ENCODE results near the gene RAB40B.
"Not testable (repeated sequence)": the region's sequence is repeated elsewhere in the genome, so short reads cannot be mapped to it uniquely, and the experiment has no call there.

The RAB40B gene, protein sequence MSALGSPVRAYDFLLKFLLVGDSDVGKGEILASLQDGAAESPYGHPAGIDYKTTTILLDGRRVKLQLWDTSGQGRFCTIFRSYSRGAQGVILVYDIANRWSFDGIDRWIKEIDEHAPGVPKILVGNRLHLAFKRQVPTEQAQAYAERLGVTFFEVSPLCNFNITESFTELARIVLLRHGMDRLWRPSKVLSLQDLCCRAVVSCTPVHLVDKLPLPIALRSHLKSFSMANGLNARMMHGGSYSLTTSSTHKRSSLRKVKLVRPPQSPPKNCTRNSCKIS

DNA sequence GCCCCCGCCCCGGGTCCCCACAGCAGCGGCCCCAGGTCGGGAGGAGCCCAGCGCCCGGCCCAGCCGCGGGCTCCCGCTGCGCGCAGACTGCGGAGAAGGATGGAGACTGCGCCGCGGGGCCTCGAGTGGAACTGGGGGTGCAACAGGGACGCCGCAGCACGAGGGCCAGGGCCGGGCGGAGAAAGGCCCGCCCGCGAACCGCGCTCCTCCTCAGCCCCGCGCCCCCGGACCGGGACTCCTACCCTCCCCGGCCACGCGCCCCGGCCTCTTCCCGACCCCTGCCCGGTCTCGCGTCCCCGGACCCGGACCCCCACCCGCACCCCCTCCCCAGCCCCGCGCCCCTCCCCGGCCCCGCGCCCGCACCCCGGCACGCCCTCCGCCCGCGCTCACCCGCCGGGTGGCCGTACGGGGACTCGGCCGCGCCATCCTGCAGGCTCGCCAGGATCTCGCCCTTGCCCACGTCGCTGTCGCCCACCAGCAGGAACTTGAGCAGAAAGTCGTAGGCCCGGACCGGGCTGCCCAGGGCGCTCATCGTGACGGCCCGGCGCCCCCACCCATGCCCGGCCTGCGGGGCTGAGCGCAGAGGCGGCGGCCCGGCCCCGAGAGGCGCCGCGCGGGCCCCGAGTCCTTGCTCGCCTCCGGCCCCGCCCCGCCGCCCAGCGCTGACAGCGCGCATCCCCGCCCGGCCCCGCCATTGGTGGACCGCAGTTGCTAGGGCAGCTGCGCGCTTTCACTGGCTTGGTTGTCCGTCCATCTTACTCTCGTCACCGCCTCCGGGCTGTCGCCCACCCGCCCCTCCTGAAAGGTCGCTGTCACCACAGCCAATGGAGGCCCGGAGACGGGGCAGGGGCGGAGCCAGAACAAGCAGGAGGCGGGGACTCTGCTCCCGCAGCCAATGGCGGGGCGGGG lies at the start of gene RAB40B:
Gene RAB40B, minus strand, starts transcription at position 634 of the 909 bp plus-strand sequence. Its CDS starts 102 bp downstream, at position 532.
- peak; percentile 96 for DNase-seq

DNA sequence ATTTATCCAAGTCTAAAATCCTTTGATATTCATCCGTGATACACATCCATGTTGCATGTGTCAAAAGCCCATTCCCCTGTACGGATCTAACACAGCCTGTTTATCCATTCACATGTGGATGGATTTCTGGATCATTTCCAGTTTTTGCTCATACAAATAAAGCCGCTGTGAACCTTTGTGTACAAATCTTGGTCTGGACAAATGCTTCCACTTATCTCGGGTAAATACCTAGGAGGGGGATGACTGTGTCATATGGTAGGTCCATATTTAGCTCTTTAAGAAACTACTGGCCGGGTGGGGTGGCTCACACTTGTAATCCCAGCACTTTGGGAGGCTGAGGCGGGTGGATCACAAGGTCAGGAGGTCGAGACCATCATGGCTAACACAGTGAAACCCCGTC lies 47.0 kb upstream of the RAB40B start:
- no peak for DNase-seq

DNA sequence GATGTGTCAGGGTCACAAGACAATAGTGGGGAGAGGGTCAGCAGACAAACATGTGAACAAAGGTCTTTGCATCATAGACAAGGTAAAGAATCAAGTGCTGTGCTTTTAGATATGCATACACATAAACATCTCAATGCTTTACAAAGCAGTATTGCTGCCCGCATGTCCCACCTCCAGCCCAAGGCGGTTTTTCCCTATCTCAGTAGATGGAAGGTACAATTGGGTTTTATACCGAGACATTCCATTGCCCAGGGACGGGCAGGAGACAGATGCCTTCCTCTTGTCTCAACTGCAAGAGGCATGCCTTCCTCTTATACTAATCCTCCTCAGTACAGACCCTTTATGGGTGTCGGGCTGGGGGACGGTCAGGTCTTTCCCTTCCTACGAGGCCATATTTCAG lies 46.2 kb upstream of the RAB40B start:
- DNase-seq, result not testable (repeated sequence)

DNA sequence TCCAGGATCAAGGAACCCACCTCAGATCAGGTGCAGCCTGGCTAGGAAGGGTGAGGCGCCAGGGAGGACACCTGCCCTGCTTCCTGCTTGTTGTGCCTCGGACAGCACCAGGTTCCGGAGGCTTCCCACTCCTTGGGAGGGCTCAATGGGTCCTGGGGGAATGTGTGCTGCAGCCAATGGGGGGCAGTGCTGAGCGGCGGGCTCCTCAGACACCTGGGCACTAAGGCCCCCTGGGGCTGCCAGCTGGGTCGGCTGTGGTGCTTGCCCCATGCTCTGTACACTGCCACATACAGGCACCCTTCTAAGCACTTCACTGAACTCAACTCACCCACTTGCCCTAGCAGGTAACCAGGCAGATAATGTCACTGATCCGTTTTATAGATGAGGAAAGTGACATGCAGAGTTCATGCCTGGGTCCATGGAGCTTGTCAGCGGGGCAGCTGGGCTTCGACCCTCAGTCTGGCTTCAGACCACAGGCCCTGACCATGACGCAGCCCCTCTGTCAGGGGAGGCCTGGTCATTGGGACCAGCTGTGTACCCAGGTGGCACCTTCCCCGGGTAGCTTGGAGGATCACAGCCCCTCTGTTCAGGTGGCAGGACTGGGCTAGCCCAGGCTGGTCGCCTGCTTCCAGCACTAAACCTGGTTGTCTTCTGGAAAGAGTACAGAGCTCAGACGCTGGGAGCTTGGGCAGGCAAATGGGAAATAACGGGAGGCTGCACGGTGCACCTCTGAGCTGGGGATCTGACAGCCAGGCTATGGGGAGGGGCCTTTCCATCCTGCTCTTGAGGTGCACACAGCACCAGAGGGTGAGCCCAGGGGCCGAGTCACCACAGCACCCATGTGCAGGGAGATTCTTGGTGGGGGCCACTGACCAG lies 45.1 kb upstream of the RAB40B start:
- DNase-seq, result no peak

DNA sequence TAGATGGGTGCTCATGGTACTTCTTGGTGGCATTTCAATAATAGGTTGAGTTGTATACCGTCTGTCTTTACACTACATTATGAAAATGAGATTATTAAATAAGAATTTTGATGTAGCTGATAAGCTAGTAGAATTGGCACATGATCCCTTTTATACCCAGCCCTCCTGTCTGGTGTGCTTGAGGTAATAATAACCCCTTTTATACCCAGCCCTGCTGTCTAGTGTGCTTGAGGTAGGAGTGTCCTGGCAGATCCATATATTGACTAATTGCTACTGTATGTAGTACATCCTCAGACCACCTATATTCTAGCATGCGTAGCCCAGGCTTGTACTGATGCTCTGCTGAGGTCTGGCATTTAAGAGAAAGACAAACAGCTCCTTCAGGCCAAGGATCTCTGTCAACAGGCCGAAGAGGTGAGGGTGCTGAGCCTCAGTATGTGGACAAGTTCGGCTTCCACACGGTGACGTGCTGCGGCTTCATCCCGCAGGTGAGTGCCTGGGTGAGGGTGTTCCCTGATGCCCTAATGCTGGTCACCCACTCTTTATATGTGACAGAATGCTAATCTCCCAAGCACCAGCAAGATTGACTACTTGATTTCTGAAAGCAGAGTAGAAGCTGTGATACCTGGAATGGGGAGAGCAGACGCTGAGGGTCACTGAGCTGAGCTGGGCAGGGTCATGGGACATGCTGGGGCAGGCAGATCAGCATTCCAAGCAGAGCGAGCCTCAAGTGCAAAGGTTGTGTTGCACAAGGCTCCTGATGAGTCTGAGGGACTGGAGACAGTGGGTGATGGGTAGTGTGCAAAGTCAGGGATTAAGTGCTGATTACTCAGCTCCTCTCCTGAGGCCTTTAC lies 42.6 kb upstream of the RAB40B start:
- no peak for DNase-seq

DNA sequence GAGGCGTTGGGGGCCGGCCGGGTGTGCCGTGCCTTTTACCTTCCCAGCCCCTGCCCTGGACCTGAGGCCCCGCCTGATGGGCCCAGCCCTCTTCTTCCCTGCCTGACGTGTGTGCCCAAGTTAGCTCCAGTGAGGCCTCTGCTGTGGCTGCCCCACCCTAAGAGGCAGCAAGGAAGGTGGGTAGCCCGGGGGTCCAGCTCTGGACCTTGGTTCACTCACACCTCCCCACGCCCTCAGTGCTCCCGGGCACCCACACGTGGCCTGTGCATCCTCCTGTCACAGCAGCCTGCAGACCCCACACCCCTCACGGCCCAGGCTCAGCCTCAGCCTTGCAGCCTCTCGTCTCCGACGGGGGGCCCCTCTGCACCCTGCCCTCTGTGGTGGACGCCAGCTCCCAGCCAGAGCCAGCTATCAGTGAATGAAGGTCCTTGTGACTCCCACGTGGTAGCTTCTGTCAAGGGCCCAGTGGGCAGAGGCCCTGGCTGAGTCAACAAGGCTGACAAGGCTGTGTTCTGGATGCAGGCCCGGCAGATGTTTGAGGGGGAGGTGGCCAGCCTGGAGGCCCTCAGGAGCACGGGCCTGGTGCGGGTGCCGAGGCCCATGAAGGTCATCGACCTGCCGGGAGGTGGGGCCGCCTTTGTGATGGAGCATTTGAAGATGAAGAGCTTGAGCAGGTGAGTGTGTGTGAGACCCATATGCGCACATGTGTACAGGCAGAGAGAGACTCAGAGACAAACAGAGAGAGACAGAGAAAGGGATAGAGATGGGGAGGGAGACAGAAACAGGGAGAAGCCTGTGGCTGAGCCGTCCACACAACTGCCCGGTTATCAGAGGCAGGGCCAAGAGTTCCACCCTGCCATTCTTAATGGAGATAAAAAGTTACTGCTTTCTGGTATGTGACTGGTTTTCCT lies 39.7 kb upstream of the RAB40B start:
- no peak for DNase-seq

- DNase-seq, result no peak
These were observed 38.1 kb upstream of the RAB40B start for GRCh38 chr17:82736511-82737185.

GRCh38 chr17:82734987-82735866 lies 36.7 kb upstream of the RAB40B start, which contains the start of gene FN3K:
FN3K (plus strand) TSS chr17:82735615; CDS start chr17:82735637, 22 bp downstream.
- DNase-seq, result peak; percentile 39

GRCh38 chr17:82732118-82732743 lies 33.7 kb upstream of the RAB40B start:
- no peak for DNase-seq

DNA sequence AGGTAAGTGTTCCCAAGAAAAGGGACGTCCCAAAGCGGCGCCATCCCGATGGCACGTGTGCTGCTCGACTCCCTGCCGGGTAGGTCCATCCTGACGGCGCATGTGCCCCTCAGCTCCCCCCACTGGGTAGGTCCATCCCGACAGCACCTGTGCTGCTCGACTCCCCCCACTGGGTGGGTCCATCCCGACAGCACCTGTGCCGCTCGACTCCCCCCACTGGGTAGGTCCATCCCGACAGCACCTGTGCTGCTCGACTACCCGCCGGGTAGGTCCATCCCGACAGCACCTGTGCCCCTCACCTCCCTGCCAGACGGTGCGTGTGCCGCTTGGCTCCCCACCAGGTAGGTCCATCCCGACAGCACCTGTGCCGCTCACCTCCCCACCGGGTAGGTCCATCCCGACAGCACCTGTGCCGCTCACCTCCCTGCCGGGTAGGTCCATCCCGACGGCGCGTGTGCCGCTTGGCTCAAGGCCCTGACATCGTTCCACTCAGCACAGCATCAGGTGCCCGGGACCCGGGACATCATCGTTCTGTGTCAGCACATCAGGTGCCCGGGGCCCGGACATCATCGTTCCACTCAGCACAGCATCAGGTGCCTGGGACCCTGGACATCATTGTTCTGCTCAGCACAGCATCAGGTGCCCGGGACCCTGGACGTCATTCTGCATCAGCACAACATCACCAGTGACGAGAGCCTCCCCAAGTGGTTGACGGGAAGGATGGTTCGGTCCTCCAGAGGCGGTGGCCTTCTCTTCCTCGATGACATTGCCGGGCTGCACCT lies 31.2 kb upstream of the RAB40B start:
- no peak for DNase-seq

DNA sequence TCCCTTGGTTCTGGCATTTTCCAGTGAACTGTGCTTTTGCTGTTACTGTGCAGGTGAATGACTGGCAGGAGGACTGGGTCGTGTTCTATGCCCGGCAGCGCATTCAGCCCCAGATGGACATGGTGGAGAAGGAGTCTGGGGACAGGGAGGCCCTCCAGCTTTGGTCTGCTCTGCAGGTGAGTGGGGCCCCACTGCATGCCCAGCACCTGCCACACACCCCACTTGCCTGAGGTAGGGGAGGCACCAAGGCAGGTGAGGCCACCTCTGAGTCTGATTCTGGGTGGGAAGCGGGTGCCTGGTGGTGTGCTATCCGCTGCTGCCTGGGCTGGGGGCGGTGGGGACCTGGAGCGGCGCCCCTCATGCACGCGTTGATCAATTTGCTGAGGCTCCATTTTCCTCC lies 27.9 kb upstream of the RAB40B start:
- DNase-seq, result no peak

- no peak for DNase-seq
These were observed 24.8 kb upstream of the RAB40B start for GRCh38 chr17:82723169-82723807.

- no peak for DNase-seq
These were observed 24.0 kb upstream of the RAB40B start for GRCh38 chr17:82722341-82723013.

- no peak for DNase-seq
These were observed 21.7 kb upstream of the RAB40B start for GRCh38 chr17:82720204-82720603.

DNA sequence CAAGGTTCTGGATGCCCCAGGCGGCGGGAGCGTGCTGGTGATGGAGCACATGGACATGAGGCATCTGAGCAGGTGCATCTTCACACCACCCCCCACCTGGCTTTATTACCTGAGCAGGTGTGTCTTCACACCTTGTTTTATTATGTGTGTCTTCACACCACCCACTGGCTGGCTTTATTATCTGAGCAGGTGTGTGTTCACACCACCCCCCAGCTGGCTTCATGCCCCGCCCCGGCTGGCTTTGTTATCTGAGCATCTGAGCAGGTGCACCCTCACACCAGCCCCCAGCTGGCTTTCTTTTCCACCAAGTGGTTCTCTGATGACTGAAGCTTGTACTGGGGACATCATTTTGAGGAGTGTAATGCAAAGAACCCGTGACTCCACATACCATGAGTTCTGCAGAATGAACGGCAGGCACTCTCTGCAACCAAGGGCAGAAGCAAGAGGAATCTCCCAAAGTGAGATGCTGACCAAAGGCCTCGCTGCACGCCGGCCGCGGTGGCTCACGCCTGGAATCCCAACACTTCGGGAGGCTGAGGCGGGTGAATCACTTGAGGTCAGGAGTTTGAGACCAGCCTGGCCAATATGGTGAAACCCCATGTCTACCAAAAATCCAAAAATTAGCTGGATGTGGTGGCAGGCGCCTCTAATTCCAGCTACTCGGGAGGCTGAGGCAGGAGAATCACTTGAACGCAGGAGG lies 20.6 kb upstream of the RAB40B start:
- DNase-seq, result no peak
